Natural killer cell (primary cell): ENCODE data around the gene GIT2. TPM values are rescaled to one million over a fixed set of nuclear protein-coding genes. Genes with fewer than 3 reads are reported as not detected.

Experiments used
- ATAC-seq, 3 donors: fragments of 150-1000 bp in 2 of 3; fragments of 200-7000 bp in 1 of 3; cut with Tn5 transposase; 1 replicate in 1 of 3; 2 replicates in 2 of 3; pipeline ENCODE4 v1.10.0; 2021; ENCODE audit warnings: mild to moderate bottlenecking in 2 of 3, moderate library complexity in 2 of 3
- DNase-seq, 2 donors: peaks; one replicate each; pipeline versions ENCODE4 v3.0.0 to v3.0.0-alpha.2; 2013 to 2021; ENCODE audit warnings: mixed read lengths in 1 of 2
- H3K27ac ChIP-seq: one replicate; pipeline ENCODE4 v1.5.1; 2013; ENCODE audit warnings: mild to moderate bottlenecking, low read length
- H3K27me3 ChIP-seq: one replicate; pipeline ENCODE4 v1.6.1; 2013; ENCODE audit warnings: low read length; ENCODE audit not compliant: control insufficient read depth, insufficient read depth
- H3K36me3 ChIP-seq: one replicate; pipeline ENCODE4 v1.6.1; 2013; ENCODE audit warnings: low read length; ENCODE audit not compliant: control insufficient read depth, insufficient read depth
- H3K4me1 ChIP-seq: one replicate; pipeline ENCODE4 v1.6.1; 2013; ENCODE audit warnings: low read length; ENCODE audit not compliant: control insufficient read depth, insufficient read depth
- H3K4me3 ChIP-seq: one replicate; pipeline ENCODE4 v1.5.1; 2013; ENCODE audit warnings: low read length
- H3K9me3 ChIP-seq: one replicate; pipeline ENCODE4 v1.6.1; 2013; ENCODE audit warnings: low read length; ENCODE audit not compliant: control insufficient read depth, insufficient read depth
- H3K27ac Mint-ChIP-seq, 2 donors: one replicate each; pipeline ENCODE4 v1.8.0; 2022; ENCODE audit warnings: mild to moderate bottlenecking in 2 of 2, mixed read lengths in 2 of 2, moderate library complexity in 1 of 2
- H3K27me3 Mint-ChIP-seq, 2 donors: one replicate each; pipeline ENCODE4 v1.8.0; 2022; ENCODE audit warnings: low read depth in 2 of 2, mixed read lengths in 2 of 2
- H3K36me3 Mint-ChIP-seq: one replicate; pipeline ENCODE4 v1.8.0; 2022; ENCODE audit warnings: mixed read lengths
- H3K4me1 Mint-ChIP-seq, 2 donors: one replicate each; pipeline ENCODE4 v1.8.0; 2022; ENCODE audit warnings: mixed read lengths in 2 of 2
- H3K4me3 Mint-ChIP-seq: one replicate; pipeline ENCODE4 v1.8.0; 2022; ENCODE audit warnings: mild to moderate bottlenecking, moderate library complexity, mixed read lengths
- H3K9me3 Mint-ChIP-seq, 2 donors: one replicate each; pipeline ENCODE4 v1.8.0; 2022; ENCODE audit warnings: mixed read lengths in 2 of 2
- WGBS: methylation state at CpG from one replicate; pipeline ENCODE4 v1.1.7; 2013; ENCODE audit warnings: missing lambda C conversion rate; ENCODE audit not compliant: insufficient coverage; 5-methylcytosine and 5-hydroxymethylcytosine counted together
- intact Hi-C: fragments of 100-400 bp; cut with micrococcal nuclease; formaldehyde crosslinking; loops from one replicate; pipeline ENCODE4 v1.14.2; 2022
- total RNA-seq, 4 donors: library from RNA; stranded (reverse); fragments of 120-200 nt in 1 of 4; gene quantifications; one replicate each; pipeline versions ENCODE4 v1.2.3 to v1.2.4, GENCODE V29; 2013 to 2022
- TF ChIP-seq, protein P1 (sequence below): fragments of 200-600 bp; IDR thresholded peaks from one replicate; pipeline ENCODE4 v1.8.0; 2022; ENCODE audit warnings: antibody characterized with exemption

Gene GIT2
- total RNA-seq, 3 donors from 2014 or later (not counting 1 experiment from before 2014, with no cell fraction given): 98.8 to 118 (median 117) TPM

DNA sequence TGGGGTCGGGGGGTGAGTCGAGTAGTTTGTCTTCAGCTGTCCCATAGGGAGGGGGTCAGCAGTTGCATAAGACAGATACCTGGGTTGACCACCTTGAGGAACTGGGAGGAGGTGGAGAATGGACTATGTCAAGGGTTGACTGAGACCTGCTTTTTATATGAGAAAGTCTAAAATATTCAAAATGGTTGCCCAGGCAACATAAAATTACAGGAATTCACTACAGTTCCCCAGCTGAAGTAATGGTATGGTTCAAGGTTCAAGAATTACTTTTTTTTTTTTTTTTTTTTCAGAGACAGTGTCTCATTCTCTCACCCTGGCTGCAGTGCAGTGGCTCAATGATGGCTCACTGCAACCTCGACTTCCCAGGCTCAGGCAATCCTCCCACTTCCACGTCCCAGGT, 101.2 kb downstream of the GIT2 start:
- H3K27ac ChIP-seq: no peak overlapping the region
- no peaks in the 10 kb centered on the region for H3K27me3 ChIP-seq
- H3K36me3 ChIP-seq: no peaks in the 10 kb centered on the region
- no peak overlapping the region for H3K27ac Mint-ChIP-seq
- no peaks in the 10 kb centered on the region for H3K9me3 Mint-ChIP-seq
- intact Hi-C loops: no loop called here
- no peaks in the 10 kb centered on the region for H3K36me3 Mint-ChIP-seq
- H3K9me3 ChIP-seq: no peaks in the 10 kb centered on the region
- H3K4me1 ChIP-seq: peaks cover 31% of the 10 kb centered on the region
- no peak overlapping the region for H3K4me3 Mint-ChIP-seq
- no peak overlapping the region for H3K4me3 ChIP-seq
- peaks cover 25 to 30% of the 10 kb centered on the region in 2 donors for H3K4me1 Mint-ChIP-seq
- 78% methylated on average over 2 of the region's 4 CpGs for WGBS
- ATAC-seq (no peak), DNase-seq (no peak)
- H3K27me3 Mint-ChIP-seq: no peaks in the 10 kb centered on the region
- TF ChIP-seq, protein P1, sequence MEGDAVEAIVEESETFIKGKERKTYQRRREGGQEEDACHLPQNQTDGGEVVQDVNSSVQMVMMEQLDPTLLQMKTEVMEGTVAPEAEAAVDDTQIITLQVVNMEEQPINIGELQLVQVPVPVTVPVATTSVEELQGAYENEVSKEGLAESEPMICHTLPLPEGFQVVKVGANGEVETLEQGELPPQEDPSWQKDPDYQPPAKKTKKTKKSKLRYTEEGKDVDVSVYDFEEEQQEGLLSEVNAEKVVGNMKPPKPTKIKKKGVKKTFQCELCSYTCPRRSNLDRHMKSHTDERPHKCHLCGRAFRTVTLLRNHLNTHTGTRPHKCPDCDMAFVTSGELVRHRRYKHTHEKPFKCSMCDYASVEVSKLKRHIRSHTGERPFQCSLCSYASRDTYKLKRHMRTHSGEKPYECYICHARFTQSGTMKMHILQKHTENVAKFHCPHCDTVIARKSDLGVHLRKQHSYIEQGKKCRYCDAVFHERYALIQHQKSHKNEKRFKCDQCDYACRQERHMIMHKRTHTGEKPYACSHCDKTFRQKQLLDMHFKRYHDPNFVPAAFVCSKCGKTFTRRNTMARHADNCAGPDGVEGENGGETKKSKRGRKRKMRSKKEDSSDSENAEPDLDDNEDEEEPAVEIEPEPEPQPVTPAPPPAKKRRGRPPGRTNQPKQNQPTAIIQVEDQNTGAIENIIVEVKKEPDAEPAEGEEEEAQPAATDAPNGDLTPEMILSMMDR: no peak

DNA sequence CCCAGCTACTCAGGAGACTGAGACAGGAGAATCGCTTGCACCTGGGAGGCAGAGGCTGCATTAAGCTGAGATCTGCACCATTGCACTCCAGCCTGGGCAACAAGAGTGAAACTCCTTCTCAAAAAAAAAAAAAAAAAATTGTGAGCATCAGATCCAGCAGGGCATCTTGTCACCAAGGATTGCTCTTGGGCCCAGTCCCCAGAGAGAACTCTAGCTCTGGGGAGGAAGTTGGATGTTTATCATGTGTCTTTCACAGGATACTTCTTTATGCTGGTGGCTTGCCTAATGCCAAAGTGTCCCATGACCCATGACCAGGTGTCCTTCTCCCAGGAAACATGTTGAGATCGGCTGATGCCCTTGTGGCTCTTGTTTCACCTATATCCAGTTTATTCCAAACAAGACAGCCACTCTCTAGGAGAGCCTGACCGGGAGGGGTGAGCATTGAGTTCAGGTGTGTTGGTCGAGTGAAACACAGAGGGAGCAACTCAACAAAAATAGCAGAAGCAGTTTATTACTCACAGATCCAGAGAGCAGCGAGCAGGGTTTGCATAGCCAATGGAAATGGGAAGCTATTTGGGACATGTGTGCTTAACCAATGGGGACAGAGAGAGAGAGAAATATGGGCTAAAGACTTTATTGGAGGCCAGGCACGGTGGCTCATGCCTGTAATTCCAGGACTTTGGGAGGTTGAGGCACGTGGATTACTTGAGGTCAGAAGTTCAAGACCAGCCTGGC, 102.7 kb downstream of the GIT2 start:
- H3K27ac Mint-ChIP-seq: peak overlapping the region; percentile 43 to 65
- peak overlapping the region; percentile 26 for H3K4me3 Mint-ChIP-seq
- H3K27ac ChIP-seq: peak overlapping the region; percentile 31

DNA sequence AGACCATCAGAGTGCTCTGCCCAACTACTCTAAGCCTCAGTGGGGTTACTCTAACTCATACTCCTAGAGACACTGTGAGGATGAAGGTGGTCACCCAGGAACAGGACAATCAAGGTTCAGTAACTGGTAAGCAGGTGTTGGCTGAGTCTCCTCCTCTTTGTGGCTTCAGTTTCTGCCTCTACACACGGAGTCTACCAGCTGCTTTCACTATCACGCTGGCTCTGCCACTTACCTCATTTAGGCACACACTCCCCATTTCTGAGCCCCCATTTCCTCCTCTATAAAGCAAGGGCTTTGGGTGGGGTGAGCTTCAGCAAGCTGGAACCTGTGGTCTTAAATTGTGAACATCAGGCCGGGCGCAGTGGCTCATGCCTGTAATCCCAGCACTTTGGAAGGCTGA, 103.4 kb downstream of the GIT2 start:
- WGBS: 18% methylated on average over 4 of the region's 4 CpGs
- Histone ChIP-seq H3K36me3 (no peaks in the 10 kb centered on the region), H3K27me3 (no peaks in the 10 kb centered on the region), H3K9me3 (no peaks in the 10 kb centered on the region), H3K4me3 (no peak overlapping the region), H3K4me1 (peaks cover 45% of the 10 kb centered on the region), H3K27ac (peak overlapping the region; percentile 4)
- DNase-seq: peak; percentile 36 to 59
- peak; percentile 66 to 77 (median 68) for ATAC-seq
- Mint-ChIP-seq H3K27me3 (no peaks in the 10 kb centered on the region), H3K27ac (peak overlapping the region; percentile 43 to 65), H3K36me3 (no peaks in the 10 kb centered on the region), H3K9me3 (no peaks in the 10 kb centered on the region), H3K4me1 (peaks cover 44 to 49% of the 10 kb centered on the region in 2 donors), H3K4me3 (peak overlapping the region; percentile 26)
- TF ChIP-seq, protein P1: no peak
- intact Hi-C loops: no loop called here

More for the DNA sequence above, 102.7 kb downstream of the GIT2 start:
- no peaks in the 10 kb centered on the region for H3K27me3 Mint-ChIP-seq
- Histone ChIP-seq H3K4me1 (peaks cover 38% of the 10 kb centered on the region), H3K9me3 (no peaks in the 10 kb centered on the region), H3K4me3 (no peak overlapping the region), H3K27me3 (no peaks in the 10 kb centered on the region), H3K36me3 (no peaks in the 10 kb centered on the region)
- ATAC-seq (no peak), DNase-seq (no peak)
- 83% methylated on average over 7 of the region's 7 CpGs for WGBS
- intact Hi-C loops: no loop called here
- no peaks in the 10 kb centered on the region for H3K9me3 Mint-ChIP-seq
- TF ChIP-seq, protein P1: no peak
- peaks cover 37 to 42% of the 10 kb centered on the region in 2 donors for H3K4me1 Mint-ChIP-seq
- H3K36me3 Mint-ChIP-seq: no peaks in the 10 kb centered on the region
